Measurements from ENCODE around the gene PRKCI.
"Not testable (repeated sequence)": the region's sequence is repeated elsewhere in the genome, so short reads cannot be mapped to it uniquely, and the experiment has no call there.

Gene PRKCI

GRCh38 chr3:170221924-170222646, at the start of gene PRKCI:
Gene PRKCI, plus strand, starts transcription at chr3:170222424. Its CDS starts 246 bp downstream, at chr3:170222670.
- DNase-seq, result peak; percentile 80

GRCh38 chr3:170178651-170179050, 43.6 kb upstream of the PRKCI start:
- DNase-seq, result peak; percentile 30

DNA sequence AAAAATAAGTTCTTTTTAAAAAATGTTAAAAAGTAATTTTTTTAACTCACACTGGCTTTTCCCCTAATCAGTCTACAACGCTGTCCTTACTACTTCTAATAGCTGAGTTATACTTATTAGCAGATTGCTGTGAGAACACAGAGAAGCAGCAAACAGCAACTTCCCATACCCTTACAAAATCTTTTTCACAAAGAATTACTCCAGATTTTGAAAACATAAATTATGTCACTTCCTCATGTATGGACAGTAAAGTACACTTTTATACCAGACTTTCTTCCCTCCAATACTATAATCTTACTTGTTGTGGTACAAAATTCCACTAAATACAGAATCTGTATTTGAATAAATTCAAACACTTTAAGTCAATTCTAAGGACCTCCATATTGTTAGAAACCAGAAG, 42.8 kb upstream of the PRKCI start:
- no peak for DNase-seq

GRCh38 chr3:170180079-170180907, 41.9 kb upstream of the PRKCI start:
- no peak for DNase-seq

DNA sequence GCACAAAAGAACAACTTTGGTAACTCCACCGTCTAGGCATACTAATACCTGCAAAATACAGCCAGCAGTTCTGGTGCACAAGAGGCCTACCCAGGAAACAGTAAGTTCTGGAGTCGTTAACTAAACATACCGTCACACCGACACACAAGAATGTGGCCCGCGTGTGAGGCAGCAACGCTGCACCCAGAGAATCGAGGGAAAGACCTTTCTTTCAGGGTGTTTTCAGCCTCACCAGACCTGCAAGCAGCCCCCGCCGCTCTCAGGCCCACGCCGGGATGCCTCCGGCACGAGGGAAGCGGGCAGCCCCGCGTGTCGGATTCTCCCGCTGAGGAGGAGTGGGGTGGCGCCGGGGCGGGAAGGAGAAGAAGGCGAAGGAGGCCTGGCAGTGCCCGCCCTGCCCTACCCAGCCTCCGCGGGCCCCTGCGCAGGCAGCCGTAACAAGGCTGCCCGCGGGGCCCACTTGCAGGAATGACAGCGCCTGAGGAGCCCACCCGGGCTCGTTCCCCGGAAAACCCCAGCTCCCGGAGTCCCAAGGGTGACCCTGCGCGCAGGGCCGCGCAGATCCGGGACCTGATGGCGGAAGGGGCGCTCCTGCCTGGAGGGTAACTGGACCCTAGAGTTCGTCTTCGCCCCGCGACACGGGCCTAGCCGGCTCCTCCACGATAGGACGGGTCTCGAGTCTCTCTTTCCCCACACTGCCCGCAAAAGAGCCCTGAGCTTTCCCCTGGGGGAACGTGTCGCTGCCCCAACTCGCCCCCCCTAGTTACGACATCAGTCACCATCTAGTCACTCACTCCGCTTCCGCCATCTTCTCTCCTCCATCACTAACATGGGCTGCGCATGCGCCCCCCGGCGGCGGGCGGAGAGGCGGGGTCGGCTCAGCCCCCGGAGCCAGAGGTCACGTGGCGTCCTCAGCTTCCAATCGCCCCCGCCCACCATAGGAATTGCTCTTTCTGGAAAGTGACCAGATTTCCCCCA, 41.0 kb upstream of the PRKCI start, which contains the start of gene PHC3:
PHC3 (minus strand) TSS at position 826 of the 978 bp plus-strand sequence; CDS start at position 808, 18 bp downstream.
- peak; percentile 90 for DNase-seq

DNA sequence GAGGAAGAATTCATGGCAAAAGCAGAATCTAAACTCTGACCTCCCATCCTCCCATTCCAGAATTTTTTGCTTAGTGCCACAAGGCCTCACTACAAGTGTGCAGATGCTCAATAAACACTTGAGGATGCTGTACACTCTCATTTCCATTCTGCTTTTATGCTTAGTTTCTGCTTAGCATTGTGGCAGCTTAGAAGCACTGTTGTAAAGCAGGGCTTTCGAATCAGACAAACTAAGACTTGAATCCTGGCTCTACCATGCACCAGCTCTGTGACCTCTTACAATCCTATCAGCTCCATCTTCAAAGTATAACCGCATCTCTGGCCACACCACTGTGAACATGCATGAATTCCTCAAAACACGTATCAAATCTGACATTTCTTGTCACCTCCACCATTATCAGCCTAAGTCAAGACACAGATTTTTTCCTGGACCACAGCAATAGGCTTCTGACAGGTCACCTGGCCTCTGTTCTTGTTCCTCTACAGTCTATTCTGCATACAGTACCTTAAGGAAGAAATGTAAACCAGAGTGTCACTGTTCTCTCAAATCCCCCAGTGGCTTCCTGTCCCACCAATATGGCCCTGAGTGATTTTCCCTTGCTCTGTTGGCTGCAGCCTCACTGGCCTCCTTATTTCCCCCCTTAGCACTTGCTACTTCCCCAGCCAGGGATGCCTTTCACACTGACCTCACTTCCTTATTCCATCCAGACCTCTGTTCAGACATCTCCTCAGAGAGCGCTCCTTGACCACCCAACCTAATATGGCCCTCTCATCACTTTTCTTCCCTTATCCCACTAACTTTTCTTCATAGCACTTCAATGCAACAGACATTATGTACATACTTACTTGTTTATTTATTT, 32.6 kb upstream of the PRKCI start:
- DNase-seq, result no peak

GRCh38 chr3:170195759-170196158, 26.5 kb upstream of the PRKCI start:
- DNase-seq, result not testable (repeated sequence)

GRCh38 chr3:170196833-170197232, 25.4 kb upstream of the PRKCI start:
- DNase-seq, result no peak

GRCh38 chr3:170200987-170201386, 21.2 kb upstream of the PRKCI start:
- DNase-seq, result no peak

DNA sequence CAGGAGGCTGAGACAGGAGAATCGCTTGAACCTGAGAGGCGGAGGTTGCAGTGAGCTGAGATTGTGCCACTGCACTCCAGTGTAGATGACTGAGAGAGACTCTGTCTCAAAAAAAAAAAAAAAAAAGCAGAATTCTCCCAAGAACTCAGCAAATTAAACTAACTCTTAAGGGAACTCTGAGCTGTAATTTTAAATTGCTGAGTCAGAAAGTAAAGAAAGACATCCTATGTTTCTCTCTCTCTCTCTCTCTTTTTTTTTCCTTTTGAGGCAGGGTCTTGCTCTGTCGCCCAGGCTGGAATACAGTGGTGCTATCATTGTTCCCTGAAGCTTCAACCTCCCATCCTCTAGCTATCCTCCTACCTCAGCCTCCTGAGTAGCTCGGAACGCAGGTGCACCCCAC, 20.7 kb upstream of the PRKCI start:
- no peak for DNase-seq

DNA sequence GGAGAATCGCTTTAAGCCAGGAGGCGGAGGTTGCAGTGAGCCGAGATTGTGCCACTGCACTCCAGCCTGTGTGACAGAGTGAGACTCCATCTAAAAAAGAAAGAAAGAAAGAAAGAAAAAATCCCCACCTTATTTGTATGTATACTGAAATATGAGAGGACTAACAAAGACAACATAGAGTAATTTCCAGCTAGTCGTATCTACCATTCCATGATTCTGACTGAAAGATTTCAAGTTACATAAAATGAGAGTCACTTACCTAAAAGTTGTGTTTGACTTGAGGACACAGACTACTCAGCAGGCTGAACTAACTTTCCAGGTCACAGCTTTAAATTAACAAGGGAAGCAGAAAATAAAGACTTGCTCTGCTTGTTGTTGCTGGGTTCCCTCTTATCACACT, 18.8 kb upstream of the PRKCI start:
- DNase-seq, result no peak

GRCh38 chr3:170204023-170204472, 18.2 kb upstream of the PRKCI start:
- DNase-seq, result no peak

GRCh38 chr3:170204509-170204908, 17.7 kb upstream of the PRKCI start:
- DNase-seq, result no peak

GRCh38 chr3:170205302-170205701, 16.9 kb upstream of the PRKCI start:
- no peak for DNase-seq

DNA sequence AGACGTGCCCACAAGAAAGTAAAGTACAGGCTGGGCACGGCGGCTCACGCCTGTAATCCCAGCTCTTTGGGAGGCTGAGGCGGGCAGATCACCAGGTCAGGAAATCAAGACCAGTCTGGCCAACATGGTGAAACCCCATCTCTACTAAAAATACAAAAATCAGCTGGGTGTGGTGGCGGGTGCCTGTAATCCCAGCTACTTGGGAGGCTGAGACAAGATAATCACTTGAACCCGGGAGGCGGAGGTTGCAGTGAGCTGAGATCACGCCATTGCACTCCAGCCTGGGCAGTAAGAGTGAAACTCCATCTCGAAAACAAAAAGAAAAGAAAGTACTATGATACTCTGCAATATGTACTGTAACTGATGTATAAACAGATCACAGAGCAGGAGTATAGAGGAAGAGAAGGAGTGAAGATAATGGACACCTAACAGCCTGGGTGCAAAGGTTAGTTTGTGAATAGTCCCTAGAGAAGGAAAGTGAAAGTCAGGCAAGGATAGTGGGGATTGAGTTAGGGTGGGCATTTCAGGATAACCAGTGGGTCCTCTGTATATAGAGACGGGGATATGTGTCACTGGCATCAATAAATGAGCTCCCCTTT, 16.0 kb upstream of the PRKCI start:
- not testable (repeated sequence) for DNase-seq

- DNase-seq, result no peak
These were observed 14.5 kb upstream of the PRKCI start for GRCh38 chr3:170207717-170208116.

- DNase-seq, result no peak
These were observed 10.6 kb upstream of the PRKCI start for GRCh38 chr3:170211668-170212067.

GRCh38 chr3:170219850-170220249, 2.4 kb upstream of the PRKCI start:
- no peak for DNase-seq

DNA sequence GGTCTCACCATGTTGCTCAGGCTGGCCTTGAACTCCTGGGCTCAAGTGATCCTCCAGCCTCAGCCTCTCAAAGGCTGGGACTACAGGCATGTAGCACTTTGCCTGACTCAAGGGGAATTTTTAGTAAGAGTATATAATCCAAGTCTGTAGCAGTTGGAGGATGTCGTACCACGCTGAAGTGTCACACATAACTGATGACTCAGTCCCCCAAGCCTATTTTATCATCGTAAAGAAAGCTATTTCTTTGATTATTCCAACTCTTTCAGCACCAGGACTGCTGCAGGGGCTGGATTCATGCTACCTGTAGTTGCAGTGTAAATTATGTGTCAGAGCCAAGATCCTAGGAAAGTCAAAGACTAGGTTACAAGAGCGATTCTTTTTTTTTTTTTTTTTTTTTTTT, 1.4 kb upstream of the PRKCI start:
- no peak for DNase-seq

DNA sequence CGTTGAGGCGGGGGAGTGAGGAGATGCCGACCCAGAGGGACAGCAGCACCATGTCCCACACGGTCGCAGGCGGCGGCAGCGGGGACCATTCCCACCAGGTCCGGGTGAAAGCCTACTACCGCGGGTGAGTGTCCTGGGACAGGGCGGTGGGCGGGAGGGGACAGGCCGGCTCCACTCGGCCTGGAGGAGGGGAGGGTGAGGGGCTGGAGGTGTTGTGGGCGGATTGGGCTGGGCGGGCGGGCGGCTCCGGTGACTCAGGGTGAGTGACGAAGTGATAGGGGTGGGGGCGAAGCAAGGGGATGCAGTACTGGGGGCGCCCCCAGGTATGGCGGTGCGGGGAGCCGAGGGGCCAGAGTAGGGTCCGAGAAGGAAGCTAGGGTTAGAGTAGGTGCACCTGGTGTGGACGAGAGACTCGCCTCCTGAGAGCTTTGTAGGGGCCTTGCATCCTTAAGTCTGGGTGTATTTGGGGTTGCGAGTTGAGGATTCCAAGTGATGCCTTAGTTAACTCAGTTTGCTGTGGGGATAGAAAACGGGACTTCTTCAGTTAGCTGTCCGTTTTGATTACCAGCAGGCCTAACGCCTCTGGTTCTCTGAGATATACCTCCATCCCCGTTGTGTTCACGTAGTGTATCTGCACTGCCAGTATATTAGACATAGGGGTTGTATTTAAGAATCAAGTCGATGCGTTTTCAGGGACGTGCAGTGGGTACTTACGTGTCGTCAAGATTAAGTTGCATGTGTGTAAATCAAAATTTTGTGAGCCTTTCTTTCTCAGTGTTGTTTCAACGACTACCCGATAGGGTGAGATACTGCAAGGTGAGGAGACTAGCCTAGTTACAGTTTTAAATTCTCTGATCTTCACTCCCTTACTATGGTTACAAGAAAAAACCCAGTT, 670 bp downstream of the PRKCI start:
- DNase-seq, result peak; percentile 23
